Measurements from ENCODE around the gene UMODL1.

- TF ChIP-seq CTCF (conservative IDR thresholded peaks at IDR 0.05): no peak
- TF ChIP-seq ZFX (IDR thresholded peaks at IDR 0.05): no peak
These were observed 98.6 kb downstream of the UMODL1 start for GRCh38 chr21:42169758-42170157.
